Skin epidermis (tissue), 12 donors: ENCODE results near the gene LRCH1.

Source experiments
- H3K27ac ChIP-seq, 21 experiments: fragments of 200-600 bp; sonication (generic) in 11 of 21; one replicate each; pipeline ENCODE4 v1.5.0; 2020; ENCODE audit warnings: mild to moderate bottlenecking in 3 of 21, inconsistent platforms in 2 of 21, moderate library complexity in 2 of 21
- H3K4me3 ChIP-seq, 7 experiments: fragments of 200-600 bp; sonication (generic) in 2 of 7; one replicate each; pipeline ENCODE4 v1.5.0; 2020; ENCODE audit warnings: inconsistent platforms in 2 of 7, mild to moderate bottlenecking in 2 of 7, moderate library complexity in 1 of 7

LRCH1 gene

DNA sequence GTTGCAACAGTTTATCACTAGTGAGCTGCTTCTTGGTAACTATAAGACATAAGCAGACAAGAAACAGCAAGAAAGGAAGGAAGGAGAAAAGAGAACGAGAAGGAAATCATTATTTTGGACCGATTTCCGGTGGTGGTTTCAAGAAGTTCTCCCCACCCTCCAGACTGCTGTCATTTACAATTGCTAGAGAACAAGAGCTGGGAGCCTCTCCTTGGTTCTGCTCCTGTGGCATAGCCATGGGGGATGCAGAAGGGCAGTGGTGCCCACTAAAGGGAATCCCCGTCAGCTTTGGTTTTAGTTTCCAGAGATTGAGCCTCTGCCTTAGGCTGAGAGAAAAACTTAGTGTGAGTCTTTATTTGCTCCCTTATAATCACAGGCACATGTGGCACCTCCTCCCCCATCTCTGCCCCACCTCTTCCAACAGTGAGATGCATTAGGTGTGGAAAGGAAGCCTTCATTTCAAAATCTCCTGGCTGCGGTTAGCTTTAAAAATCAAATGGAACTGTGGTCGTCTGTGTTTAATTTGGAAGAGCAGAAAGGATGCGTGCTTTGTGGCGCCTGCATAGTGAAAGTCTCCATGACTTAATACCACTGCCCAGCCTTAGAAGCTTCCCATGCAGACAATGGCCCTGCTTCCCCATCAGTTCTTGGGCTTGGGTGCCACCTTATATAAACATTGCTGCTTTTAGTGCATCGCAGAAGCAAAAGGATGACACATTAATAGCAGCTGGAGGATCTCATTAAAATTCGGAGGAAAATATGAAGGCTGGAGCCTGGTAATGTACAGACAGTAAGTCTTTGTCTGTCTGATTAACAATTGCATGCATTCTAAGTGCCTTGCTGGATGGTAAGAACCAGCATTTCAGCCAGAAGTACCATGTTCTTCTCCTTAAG lies 25.0 kb downstream of the LRCH1 start:
- H3K4me3 ChIP-seq, result no peak overlapping the region
- peak overlapping the region in 6 of 21 experiments; percentile 5 to 44 (median 16) for H3K27ac ChIP-seq

DNA sequence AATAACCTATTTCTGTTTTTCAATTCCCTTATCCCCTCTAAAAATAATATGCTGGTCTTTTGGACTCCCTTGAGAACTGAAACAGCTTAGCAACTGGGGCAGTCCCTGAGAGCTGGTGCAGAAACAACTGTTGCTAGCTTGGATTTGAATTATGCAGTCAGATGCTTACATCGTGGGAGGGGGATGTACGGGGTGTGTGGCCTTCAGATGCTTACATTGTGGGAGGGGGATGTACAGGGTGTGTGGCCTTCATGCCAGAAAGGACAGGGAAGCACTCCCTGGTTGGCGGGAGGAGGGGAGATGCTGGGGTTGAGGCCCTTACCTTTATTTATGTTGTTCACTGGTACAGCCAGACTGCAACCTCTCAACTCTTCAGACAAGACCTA lies 25.6 kb downstream of the LRCH1 start:
- H3K27ac ChIP-seq, result peak overlapping the region in 7 of 21 experiments; percentile 2 to 54 (median 21)
- H3K4me3 ChIP-seq, result no peak overlapping the region

- no peak overlapping the region for H3K27ac ChIP-seq
- no peak overlapping the region for H3K4me3 ChIP-seq
These were observed 27.4 kb downstream of the LRCH1 start for GRCh38 chr13:46580362-46580839.

- no peak overlapping the region for H3K4me3 ChIP-seq
- H3K27ac ChIP-seq, result no peak overlapping the region
These were observed 29.2 kb downstream of the LRCH1 start for GRCh38 chr13:46582190-46582589.

- no peak overlapping the region for H3K4me3 ChIP-seq
- no peak overlapping the region for H3K27ac ChIP-seq
These were observed 34.0 kb downstream of the LRCH1 start for GRCh38 chr13:46586751-46587514.

DNA sequence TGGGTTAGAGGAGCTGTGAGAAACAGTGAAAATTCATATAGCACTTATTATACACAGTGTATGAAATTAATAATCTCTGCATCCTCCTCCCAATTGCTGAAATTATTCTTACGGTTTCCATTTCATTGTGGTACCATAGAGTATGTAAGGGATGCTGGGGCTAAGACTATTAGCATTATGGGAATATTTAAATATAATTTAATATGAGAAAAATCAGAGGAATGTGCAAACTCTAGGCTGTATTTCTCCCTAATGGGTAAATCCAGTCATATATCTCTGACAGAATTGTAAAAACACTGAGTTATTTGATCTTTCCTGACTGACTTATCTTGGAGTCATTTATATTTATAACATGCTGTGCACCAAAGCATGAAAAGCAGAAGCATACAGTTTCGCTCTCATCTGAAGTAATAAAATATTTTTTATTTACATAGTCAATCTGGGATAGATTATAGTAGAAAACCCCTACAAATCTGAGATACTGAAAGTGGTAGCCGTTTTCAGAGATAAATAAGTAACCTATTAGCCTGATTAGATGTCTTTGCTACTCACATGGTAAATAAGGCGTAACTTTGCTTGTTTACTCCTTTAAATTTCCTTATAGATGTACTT lies 34.9 kb downstream of the LRCH1 start:
- no peak overlapping the region for H3K4me3 ChIP-seq
- H3K27ac ChIP-seq, result no peak overlapping the region

DNA sequence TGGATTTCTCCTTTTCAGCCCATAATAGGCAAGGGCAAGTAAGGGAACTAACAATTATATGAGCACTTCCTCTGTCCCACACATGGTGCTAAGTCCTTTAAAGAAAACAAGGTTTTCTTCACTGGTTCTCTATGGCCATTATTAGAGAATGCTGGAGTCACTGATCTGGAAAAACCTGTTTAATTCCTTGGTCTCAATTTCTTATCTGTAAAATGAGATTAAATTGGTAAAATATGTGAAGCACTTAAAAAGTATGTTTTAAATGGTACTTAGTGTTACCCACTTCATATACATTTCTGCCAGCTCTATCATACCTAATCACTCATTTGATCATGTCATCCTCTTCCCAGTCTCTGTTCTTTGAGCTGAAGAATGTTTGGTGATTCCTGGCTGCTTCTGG lies 39.4 kb downstream of the LRCH1 start:
- no peak overlapping the region for H3K4me3 ChIP-seq
- no peak overlapping the region for H3K27ac ChIP-seq

DNA sequence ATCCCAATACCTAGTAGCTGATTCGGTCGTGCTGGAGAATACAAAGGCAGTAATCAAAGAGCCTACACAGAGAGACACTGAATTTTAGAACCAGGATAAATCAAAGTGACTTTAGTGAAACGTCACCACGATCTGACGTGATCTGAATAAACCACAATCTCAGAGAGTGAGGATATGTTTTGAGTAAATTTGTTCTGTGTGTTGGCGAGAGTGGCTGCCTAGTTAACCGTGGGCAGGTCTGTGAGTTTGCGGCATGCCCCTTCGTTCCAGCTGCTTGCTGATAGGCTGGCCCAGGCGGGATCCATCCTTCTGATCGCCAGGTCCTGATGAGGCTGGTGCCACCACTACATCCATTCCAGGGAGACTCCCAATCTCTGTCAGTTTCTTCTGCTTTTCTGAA lies 40.4 kb downstream of the LRCH1 start:
- Histone ChIP-seq H3K27ac (no peak overlapping the region), H3K4me3 (no peak overlapping the region)

GRCh38 chr13:46594374-46595078 lies 41.6 kb downstream of the LRCH1 start:
- no peak overlapping the region for H3K4me3 ChIP-seq
- H3K27ac ChIP-seq, result peak overlapping the region in 6 of 21 experiments; percentile 2 to 69 (median 42)

GRCh38 chr13:46595136-46595884 lies 42.3 kb downstream of the LRCH1 start:
- peak overlapping the region in 14 of 21 experiments; percentile 2 to 69 (median 36) for H3K27ac ChIP-seq
- H3K4me3 ChIP-seq, result no peak overlapping the region

DNA sequence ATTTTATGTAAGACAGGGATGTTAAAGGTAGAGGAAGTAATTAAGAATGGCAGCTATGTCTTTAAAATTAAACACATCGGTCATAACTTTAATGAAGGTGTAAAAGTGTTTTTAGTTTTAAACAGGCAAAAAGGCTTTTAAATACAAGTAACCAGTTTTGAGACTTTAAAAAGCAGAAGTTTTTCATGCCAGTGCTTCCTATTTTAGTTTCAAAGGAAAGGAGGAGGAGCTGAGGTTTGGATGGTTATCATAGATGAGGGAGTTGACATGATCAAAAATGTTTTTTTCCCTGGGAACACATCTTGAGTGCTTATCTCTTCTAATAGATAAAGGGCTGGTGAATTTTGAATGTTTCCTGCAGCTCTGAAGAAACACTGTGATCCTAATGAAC lies 42.9 kb downstream of the LRCH1 start:
- Histone ChIP-seq H3K27ac (peak overlapping the region in 14 of 21 experiments; percentile 2 to 70 (median 40)), H3K4me3 (no peak overlapping the region)

- peak overlapping the region in 10 of 21 experiments; percentile 9 to 70 (median 40) for H3K27ac ChIP-seq
These were observed 43.5 kb downstream of the LRCH1 start for GRCh38 chr13:46596466-46596865.

DNA sequence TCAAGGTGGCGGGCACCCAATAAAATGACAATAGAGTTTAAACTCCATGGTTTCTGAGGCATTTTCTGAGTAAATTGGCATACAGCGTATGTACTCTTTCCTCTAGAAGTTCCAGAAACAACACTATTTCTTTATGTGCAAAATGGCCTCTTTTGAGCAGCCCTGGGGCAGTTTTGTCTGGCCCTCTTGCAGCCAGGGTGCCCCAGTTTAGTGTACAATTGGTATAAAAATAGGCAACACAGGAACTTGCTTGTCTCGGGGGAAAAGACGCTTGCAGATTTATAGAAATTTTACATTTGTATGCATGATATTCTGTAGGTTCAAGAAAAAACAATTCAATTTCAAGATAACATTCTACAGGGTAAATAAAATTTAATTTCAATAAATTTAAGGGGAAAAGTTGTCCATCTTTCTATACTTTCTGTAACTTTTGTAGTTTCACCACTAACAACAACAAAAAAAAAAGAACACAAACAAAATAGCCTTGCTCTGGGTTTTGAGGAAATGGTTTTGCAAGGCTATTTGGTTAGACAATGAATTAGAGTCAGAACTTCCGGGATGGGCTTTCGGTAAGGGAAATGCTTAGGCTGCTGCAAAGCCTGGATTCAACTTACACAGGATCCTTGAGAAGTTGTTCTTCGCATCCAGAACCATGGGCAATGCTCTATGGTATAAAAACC lies 45.3 kb downstream of the LRCH1 start:
- Histone ChIP-seq H3K4me3 (no peak overlapping the region), H3K27ac (peak overlapping the region in 9 of 21 experiments; percentile 8 to 65 (median 28))

More at GRCh38 chr13:46596466-46596865, 43.5 kb downstream of the LRCH1 start:
- no peak overlapping the region for H3K4me3 ChIP-seq

DNA sequence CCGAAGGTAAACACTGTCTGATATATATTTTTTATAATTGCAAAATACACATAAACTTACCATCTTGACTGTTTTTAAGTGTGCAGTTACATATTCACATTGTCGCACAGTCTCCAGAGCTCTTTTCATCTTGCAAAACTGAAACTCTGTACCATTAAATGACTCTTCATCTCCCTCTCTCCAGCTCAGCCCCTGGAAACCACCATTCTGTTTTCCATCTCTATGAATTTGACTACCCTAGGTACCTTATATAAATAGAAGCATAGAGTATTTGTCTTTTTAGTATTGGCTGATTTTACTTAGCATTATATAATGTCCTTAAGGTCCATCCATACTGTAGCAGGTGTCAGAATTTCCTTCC lies 45.8 kb downstream of the LRCH1 start:
- Histone ChIP-seq H3K27ac (peak overlapping the region in 4 of 21 experiments; percentile 8 to 58 (median 21)), H3K4me3 (no peak overlapping the region)

- Histone ChIP-seq H3K4me3 (no peak overlapping the region), H3K27ac (peak overlapping the region in 4 of 21 experiments; percentile 12 to 34 (median 19))
These were observed 48.0 kb downstream of the LRCH1 start for GRCh38 chr13:46600943-46601311.

GRCh38 chr13:46602531-46602930 lies 49.6 kb downstream of the LRCH1 start:
- no peak overlapping the region for H3K4me3 ChIP-seq
- peak overlapping the region in 1 of 21 experiments; percentile 16 for H3K27ac ChIP-seq

DNA sequence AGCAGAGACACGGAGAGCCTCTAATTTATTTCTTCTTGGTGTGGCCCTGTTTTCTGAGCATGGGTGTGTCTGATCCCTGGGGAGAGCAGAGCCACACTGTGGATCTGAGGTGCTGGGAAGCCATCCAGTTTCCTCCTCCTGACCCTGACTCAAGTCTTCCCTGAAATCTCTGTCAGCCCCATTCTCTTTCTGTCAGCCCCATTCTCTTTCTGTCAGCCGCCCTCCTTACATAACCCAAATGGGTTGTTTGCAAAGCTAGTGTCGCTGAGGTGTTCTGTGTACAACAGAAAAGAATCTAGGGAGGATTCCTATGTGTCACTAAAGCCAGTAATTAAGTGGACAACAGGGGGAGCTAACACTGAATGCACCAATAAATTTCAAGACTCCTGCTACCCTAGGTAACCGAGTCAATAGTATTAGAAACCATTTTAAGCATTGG lies 50.2 kb downstream of the LRCH1 start:
- Histone ChIP-seq H3K27ac (peak overlapping the region in 3 of 21 experiments; percentile 16 to 35 (median 22)), H3K4me3 (no peak overlapping the region)
